ENCODE data around the gene DESI2. TPM values are rescaled to one million over a fixed set of nuclear protein-coding genes. Genes with fewer than 3 reads are reported as not detected.
"Not testable (repeated sequence)": the region's sequence is repeated elsewhere in the genome, so short reads cannot be mapped to it uniquely, and the experiment has no call there.

Gene DESI2
- total RNA-seq, 1 experiment from 2014 or later, result 57.4 TPM

- no peak for DNase-seq (ENCODE audit: low spot score)
Measured at GRCh38 chr1:244654108-244655038, 1.4 kb downstream of the DESI2 start.

GRCh38 chr1:244655186-244655585 lies 2.3 kb downstream of the DESI2 start:
- DNase-seq (ENCODE audit: low spot score), result no peak

DNA sequence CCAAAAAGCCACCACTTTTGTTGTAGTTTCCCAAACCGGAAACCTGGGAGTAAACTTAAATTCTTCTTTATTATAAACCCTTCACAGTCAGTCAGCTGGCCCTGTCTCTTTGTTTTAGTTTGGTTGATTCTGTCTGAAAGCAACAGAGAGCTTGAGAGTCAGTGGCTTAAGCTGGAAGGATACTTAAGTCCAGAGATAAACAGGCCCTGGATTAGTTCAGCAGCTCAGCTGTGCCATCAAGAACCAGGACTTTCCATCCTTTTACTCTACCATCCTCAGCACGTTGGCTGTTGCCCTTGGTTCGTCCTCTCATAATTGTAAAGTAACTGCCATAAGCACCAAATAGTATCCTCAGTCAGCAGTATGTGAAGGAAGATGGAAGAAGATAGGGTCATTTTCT lies 4.5 kb downstream of the DESI2 start:
- no peak for DNase-seq (ENCODE audit: low spot score)

DNA sequence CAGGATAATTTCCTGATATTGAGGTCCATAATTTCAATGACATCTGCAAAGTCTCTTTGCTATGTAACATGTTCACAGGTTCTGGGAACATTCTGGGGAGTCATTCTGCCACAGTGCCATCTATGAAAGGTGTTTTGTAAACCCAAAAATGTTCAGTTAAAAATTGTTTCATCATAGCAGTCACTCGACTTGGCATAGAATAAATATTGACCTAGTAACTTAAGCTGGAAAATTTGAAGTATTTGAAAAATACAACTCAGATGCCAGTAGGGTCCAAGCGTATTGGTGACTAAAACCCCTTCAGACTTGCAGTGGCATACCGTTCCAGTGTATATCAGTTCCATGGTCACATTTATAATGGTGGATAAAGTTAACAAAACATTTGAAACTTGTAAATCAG lies 6.8 kb downstream of the DESI2 start:
- DNase-seq (ENCODE audit: low spot score), result no peak

GRCh38 chr1:244660595-244660994 lies 7.7 kb downstream of the DESI2 start:
- no peak for DNase-seq (ENCODE audit: low spot score)

DNA sequence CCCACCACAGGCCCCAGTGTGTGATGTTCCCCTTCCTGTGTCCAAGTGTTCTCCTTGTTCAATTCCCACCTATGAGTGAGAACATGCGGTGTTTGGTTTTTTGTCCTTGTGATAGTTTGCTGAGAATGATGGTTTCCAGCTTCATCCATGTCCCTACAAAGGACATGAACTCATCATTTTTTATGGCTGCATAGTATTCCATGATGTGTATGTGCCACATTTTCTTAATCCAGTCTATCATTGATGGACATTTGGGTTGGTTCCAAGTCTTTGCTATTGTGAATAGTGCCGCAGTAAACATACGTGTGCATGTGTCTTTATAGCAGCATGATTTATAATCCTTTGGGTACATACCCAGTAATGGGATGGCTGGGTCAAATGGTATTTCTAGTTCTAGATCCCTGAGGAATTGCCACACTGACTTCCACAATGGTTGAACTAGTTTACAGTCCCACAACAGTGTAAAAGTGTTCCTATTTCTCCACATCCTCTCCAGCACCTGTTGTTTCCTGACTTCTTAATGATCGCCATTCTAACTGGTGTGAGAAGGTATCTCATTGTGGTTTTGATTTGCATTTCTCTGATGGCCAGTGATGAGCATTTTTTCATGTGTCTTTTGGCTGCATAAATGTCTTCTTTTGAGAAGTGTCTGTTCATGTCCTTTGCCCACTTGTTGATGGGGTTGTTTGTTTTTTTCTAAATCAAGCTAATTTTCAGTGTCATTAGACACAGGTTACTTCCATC lies 8.8 kb downstream of the DESI2 start:
- DNase-seq (ENCODE audit: low spot score), result not testable (repeated sequence)

- DNase-seq (ENCODE audit: low spot score), result no peak
Measured at GRCh38 chr1:244662599-244662998, 9.7 kb downstream of the DESI2 start.

- DNase-seq (ENCODE audit: low spot score), result no peak
Measured at GRCh38 chr1:244664353-244664752, 11.4 kb downstream of the DESI2 start.

GRCh38 chr1:244665771-244666217 lies 12.9 kb downstream of the DESI2 start:
- peak; percentile 26 for DNase-seq (ENCODE audit: low spot score)

DNA sequence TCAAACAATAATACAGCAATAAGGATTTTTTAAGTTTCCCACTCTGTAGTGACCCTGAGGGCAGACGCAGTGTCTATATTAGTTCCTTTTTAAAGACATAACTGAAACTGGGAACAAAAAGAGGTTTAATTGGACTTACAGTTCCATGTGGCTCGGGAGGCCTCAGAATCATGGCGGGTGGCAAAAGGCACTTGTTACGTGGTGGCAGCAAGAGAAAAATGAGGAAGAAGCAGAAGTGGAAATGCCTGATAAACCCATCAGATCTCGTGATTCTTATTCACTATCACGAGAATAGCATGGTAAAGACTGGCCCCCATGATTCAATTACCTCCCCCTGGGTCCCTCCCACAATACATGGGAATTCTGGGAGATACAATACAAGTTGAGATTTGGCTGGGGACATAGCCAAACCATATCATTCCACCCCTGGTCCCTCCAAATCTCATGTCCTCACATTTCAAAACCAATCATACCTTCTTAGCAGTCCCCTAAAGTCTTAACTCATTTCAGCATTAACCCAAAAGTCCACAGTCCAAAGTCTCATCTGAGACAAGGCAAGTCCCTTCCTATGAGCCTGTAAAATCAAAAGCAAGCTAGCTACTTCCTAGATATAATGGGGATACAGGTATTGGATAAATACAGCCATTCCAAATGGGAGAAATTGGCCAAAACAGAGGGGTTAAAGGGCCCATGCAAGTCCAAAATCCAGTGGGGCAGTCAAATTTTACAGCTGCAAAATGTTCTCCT lies 13.9 kb downstream of the DESI2 start:
- not testable (repeated sequence) for DNase-seq (ENCODE audit: low spot score)

DNA sequence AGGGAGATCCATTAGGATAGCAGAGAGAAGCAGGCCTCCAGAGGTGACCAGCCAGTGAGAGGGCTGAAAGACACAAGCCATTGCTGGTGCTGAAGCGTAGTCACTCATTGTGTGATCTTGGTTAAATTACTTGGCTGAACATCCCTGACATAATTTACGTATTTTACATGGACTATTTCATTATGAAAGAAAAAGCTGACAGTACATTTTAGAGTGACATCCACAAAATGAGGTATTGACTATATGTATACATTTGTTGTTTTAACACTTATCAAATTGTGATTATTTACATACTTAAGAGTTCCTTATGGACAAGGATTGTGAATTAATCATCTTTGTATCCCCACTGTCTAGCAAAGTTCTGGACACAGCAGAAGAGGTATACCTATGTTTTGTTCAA lies 14.9 kb downstream of the DESI2 start:
- no peak for DNase-seq (ENCODE audit: low spot score)

- DNase-seq (ENCODE audit: low spot score), result no peak
Measured at GRCh38 chr1:244672946-244673682, 20.2 kb downstream of the DESI2 start.

DNA sequence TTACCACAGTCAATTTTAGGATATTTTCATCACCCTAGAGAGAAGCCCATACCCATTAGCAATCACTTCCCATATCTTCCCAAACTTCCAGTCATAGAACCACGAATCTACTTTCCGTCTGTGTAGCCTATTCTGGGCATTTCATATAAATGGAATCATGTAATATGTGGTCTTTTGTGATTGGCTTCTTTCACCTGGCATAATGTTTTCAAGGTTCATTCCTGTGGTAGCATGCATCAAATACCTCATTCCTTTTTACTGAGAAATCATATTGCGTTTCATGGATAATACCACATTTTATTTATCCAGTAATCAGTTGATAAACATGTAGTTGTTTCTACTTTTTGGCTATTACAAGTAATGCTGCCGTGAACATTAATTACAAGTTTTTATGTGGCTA lies 21.5 kb downstream of the DESI2 start:
- peak; percentile 31 for DNase-seq (ENCODE audit: low spot score)

DNA sequence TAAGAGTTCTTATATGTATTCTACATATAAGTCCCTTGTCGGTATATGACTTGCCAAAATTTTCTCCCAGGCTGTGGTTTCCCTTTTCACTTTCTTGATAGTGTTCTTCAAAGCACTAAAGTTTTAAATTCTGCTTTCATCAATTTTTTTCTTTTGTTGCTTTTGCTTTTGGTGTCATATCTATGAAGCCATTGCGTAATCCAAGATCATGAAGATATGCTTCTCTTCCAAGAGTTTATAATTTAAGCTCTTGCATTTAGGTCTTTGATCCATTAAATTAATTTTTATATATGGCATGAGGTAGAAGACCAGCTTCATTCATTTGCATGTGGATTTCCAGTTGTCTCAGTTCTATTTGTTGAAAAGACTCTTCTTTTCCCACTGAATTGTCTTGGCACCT lies 22.2 kb downstream of the DESI2 start:
- DNase-seq (ENCODE audit: low spot score), result no peak

GRCh38 chr1:244678697-244679096 lies 25.8 kb downstream of the DESI2 start:
- DNase-seq (ENCODE audit: low spot score), result no peak

GRCh38 chr1:244680667-244681066 lies 27.7 kb downstream of the DESI2 start:
- DNase-seq (ENCODE audit: low spot score), result no peak

GRCh38 chr1:244682087-244682486 lies 29.2 kb downstream of the DESI2 start:
- not testable (repeated sequence) for DNase-seq (ENCODE audit: low spot score)

GRCh38 chr1:244695937-244696336 lies 43.0 kb downstream of the DESI2 start:
- DNase-seq (ENCODE audit: low spot score), result no peak

DNA sequence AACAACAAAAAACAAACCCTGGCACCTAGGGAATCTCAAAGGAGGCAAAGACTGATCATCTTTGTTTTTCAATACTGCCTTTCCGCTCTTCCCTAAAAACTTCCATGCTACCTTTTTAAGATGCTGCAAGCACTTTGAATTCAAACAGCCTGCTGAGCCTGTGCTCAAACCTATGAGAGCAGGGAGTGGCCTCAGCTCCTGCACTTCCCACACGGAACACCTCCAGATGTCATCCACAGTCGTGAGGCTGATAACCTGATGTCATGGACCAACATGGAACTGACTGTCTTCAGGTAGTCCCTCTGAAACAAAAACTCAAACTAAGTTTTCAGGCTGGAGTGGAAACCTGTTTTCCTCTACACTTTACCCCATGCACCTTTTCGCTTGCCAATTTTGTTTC lies 46.8 kb downstream of the DESI2 start:
- no peak for DNase-seq (ENCODE audit: low spot score)

GRCh38 chr1:244700808-244701207 lies 47.9 kb downstream of the DESI2 start:
- no peak for DNase-seq (ENCODE audit: low spot score)

GRCh38 chr1:244702620-244703019 lies 49.7 kb downstream of the DESI2 start:
- no peak for DNase-seq (ENCODE audit: low spot score)
